Measurements from ENCODE around the gene AGAP9. TPM values are rescaled to one million over a fixed set of nuclear protein-coding genes. Genes with fewer than 3 reads are reported as not detected.
"Not testable (repeated sequence)": the region's sequence is repeated elsewhere in the genome, so short reads cannot be mapped to it uniquely, and the experiment has no call there.

The AGAP9 gene
- total RNA-seq, 1 experiment from 2014 or later: 9.9 TPM

- intact Hi-C loops (cut with micrococcal nuclease; ENCODE audit: unreplicated experiment); H3K4me3 ChIP-seq (ENCODE audit: low read depth in 2 of 2, low read length in 2 of 2); H3K36me3 ChIP-seq (ENCODE audit: control insufficient read depth, insufficient read depth, low read length); BruUV-seq (replicated peaks); in situ Hi-C loops (cut with HindIII; ENCODE audit: low pct_unique_long_range_greater_than_20kb, low sequenced_read_pairs); H3K27ac ChIP-seq (ENCODE audit: low read length); CTCF ChIA-PET; H3K4me1 ChIP-seq (ENCODE audit: control insufficient read depth, insufficient read depth, low read length); DNase-seq (ENCODE audit: low read depth, low spot score); H3K9me3 ChIP-seq (ENCODE audit: control insufficient read depth, insufficient read depth, low read depth, low read length); POLR2A ChIA-PET; H3K27me3 ChIP-seq (ENCODE audit: control insufficient read depth, insufficient read depth, low read length): not testable (repeated sequence)
- peak; percentile 66; the same call in 1 of the 2 replicates for ATAC-seq
Measured at GRCh38 chr10:47489630-47490029, 33.8 kb downstream of the AGAP9 start.

DNA sequence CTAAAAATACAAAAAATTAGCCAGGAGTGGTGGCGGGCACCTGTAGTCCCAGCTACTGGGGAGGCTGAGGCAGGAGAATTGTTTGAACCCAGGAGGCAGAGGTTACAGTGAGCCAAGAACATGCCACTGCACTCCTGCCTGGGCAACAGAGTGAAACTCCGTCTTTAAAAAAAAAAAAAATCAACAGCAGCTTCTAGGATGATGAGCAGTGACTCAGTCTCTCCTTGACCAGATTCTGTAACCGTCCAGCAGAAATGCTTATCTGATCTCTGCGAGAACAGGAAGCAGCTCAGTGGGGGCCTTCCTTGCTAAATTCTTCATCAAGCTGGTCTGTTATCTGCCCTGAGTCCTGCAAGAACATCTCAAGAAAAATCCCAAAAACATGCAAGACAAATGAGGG lies 37.5 kb downstream of the AGAP9 start:
- H3K9me3 ChIP-seq (ENCODE audit: control insufficient read depth, insufficient read depth, low read depth, low read length); ATAC-seq; H3K4me3 ChIP-seq (ENCODE audit: low read depth in 2 of 2, low read length in 2 of 2); H3K36me3 ChIP-seq (ENCODE audit: control insufficient read depth, insufficient read depth, low read length); H3K4me1 ChIP-seq (ENCODE audit: control insufficient read depth, insufficient read depth, low read length); H3K27me3 ChIP-seq (ENCODE audit: control insufficient read depth, insufficient read depth, low read length); intact Hi-C loops (cut with micrococcal nuclease; ENCODE audit: unreplicated experiment); in situ Hi-C loops (cut with HindIII; ENCODE audit: low pct_unique_long_range_greater_than_20kb, low sequenced_read_pairs); DNase-seq (ENCODE audit: low read depth, low spot score); CTCF ChIA-PET; BruUV-seq (replicated peaks); H3K27ac ChIP-seq (ENCODE audit: low read length); POLR2A ChIA-PET: not testable (repeated sequence)

GRCh38 chr10:47484786-47485185 lies 38.7 kb downstream of the AGAP9 start:
- DNase-seq (ENCODE audit: low read depth, low spot score); H3K4me3 ChIP-seq (ENCODE audit: low read depth in 2 of 2, low read length in 2 of 2); H3K27me3 ChIP-seq (ENCODE audit: control insufficient read depth, insufficient read depth, low read length); H3K27ac ChIP-seq (ENCODE audit: low read length); ATAC-seq; intact Hi-C loops (cut with micrococcal nuclease; ENCODE audit: unreplicated experiment); POLR2A ChIA-PET; H3K9me3 ChIP-seq (ENCODE audit: control insufficient read depth, insufficient read depth, low read depth, low read length); BruUV-seq (replicated peaks); in situ Hi-C loops (cut with HindIII; ENCODE audit: low pct_unique_long_range_greater_than_20kb, low sequenced_read_pairs); H3K36me3 ChIP-seq (ENCODE audit: control insufficient read depth, insufficient read depth, low read length); H3K4me1 ChIP-seq (ENCODE audit: control insufficient read depth, insufficient read depth, low read length): not testable (repeated sequence)
- CTCF ChIA-PET: interaction anchor here (0.6 kb wide), 1 partner anchor 145 kb away, joined by 3 read pairs; no protein-coding TSS in a partner anchor

GRCh38 chr10:47483923-47484322 lies 39.5 kb downstream of the AGAP9 start, which contains the start of gene ANXA8:
Gene ANXA8 (minus strand): TSS chr10:47484115. CDS start chr10:47483933, 182 bp downstream.
- CTCF ChIA-PET; H3K27ac ChIP-seq (ENCODE audit: low read length); BruUV-seq (replicated peaks); DNase-seq (ENCODE audit: low read depth, low spot score); intact Hi-C loops (cut with micrococcal nuclease; ENCODE audit: unreplicated experiment); in situ Hi-C loops (cut with HindIII; ENCODE audit: low pct_unique_long_range_greater_than_20kb, low sequenced_read_pairs); POLR2A ChIA-PET; H3K9me3 ChIP-seq (ENCODE audit: control insufficient read depth, insufficient read depth, low read depth, low read length); H3K4me1 ChIP-seq (ENCODE audit: control insufficient read depth, insufficient read depth, low read length); H3K27me3 ChIP-seq (ENCODE audit: control insufficient read depth, insufficient read depth, low read length); H3K36me3 ChIP-seq (ENCODE audit: control insufficient read depth, insufficient read depth, low read length); H3K4me3 ChIP-seq (ENCODE audit: low read depth in 2 of 2, low read length in 2 of 2); ATAC-seq: not testable (repeated sequence)

- DNase-seq (ENCODE audit: low read depth, low spot score); intact Hi-C loops (cut with micrococcal nuclease; ENCODE audit: unreplicated experiment); H3K4me3 ChIP-seq (ENCODE audit: low read depth in 2 of 2, low read length in 2 of 2); H3K27me3 ChIP-seq (ENCODE audit: control insufficient read depth, insufficient read depth, low read length); ATAC-seq; BruUV-seq (replicated peaks); CTCF ChIA-PET; H3K9me3 ChIP-seq (ENCODE audit: control insufficient read depth, insufficient read depth, low read depth, low read length); H3K27ac ChIP-seq (ENCODE audit: low read length); in situ Hi-C loops (cut with HindIII; ENCODE audit: low pct_unique_long_range_greater_than_20kb, low sequenced_read_pairs); POLR2A ChIA-PET; H3K36me3 ChIP-seq (ENCODE audit: control insufficient read depth, insufficient read depth, low read length); H3K4me1 ChIP-seq (ENCODE audit: control insufficient read depth, insufficient read depth, low read length): not testable (repeated sequence)
Measured at GRCh38 chr10:47482367-47482766, 41.1 kb downstream of the AGAP9 start.

DNA sequence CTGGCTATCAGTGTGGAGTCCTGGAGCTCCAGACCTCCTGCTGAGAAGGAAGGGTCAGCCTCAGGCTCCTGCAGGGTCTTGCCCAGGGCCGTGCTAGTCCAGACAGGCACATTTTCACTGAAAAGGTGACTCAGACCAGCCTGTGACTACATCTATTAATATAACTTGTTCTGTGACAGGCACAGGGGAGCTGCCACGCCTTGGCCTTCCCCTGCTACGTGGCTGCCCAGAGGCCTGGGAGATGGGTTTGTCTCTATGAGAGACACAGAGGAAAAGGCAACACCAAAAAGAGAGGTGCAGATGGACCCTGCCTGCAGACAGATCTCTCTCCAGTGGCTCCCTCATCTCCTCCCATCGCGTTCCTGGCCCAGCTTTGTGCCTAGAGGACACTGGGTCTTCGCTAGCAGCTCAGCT lies 41.7 kb downstream of the AGAP9 start:
- CTCF ChIA-PET; H3K27me3 ChIP-seq (ENCODE audit: control insufficient read depth, insufficient read depth, low read length); H3K4me3 ChIP-seq (ENCODE audit: low read depth in 2 of 2, low read length in 2 of 2); H3K27ac ChIP-seq (ENCODE audit: low read length); H3K4me1 ChIP-seq (ENCODE audit: control insufficient read depth, insufficient read depth, low read length); intact Hi-C loops (cut with micrococcal nuclease; ENCODE audit: unreplicated experiment); BruUV-seq (replicated peaks); H3K9me3 ChIP-seq (ENCODE audit: control insufficient read depth, insufficient read depth, low read depth, low read length); DNase-seq (ENCODE audit: low read depth, low spot score); in situ Hi-C loops (cut with HindIII; ENCODE audit: low pct_unique_long_range_greater_than_20kb, low sequenced_read_pairs); H3K36me3 ChIP-seq (ENCODE audit: control insufficient read depth, insufficient read depth, low read length); POLR2A ChIA-PET: not testable (repeated sequence)
- ATAC-seq: peak; percentile 61

- H3K4me3 ChIP-seq (ENCODE audit: low read depth in 2 of 2, low read length in 2 of 2); POLR2A ChIA-PET; BruUV-seq (replicated peaks); intact Hi-C loops (cut with micrococcal nuclease; ENCODE audit: unreplicated experiment); H3K27ac ChIP-seq (ENCODE audit: low read length); in situ Hi-C loops (cut with HindIII; ENCODE audit: low pct_unique_long_range_greater_than_20kb, low sequenced_read_pairs); H3K9me3 ChIP-seq (ENCODE audit: control insufficient read depth, insufficient read depth, low read depth, low read length); H3K4me1 ChIP-seq (ENCODE audit: control insufficient read depth, insufficient read depth, low read length); CTCF ChIA-PET; DNase-seq (ENCODE audit: low read depth, low spot score); H3K36me3 ChIP-seq (ENCODE audit: control insufficient read depth, insufficient read depth, low read length); H3K27me3 ChIP-seq (ENCODE audit: control insufficient read depth, insufficient read depth, low read length): not testable (repeated sequence)
- ATAC-seq: peak; percentile 87
Measured at GRCh38 chr10:47481182-47481766, 42.2 kb downstream of the AGAP9 start.

DNA sequence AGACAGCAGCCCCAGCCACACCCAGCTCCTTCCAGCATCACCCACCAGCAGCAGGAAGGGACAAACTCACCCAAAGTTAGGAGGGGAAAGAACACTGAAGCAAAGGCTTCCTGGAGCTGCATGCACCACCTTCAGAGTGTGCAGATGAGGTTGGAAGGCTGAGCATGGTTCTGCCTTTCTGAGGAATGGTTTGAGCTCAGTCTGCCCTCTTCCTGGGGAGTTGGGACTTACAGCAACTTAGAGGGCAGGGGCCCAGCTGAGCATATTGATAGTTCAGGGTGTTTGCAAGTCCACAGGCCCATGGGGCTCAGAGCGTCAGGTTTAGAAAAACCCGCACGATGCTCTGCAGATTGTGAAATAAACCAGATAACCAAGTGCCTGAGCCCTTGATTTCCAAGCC lies 43.3 kb downstream of the AGAP9 start:
- BruUV-seq (replicated peaks); H3K4me3 ChIP-seq (ENCODE audit: low read depth in 2 of 2, low read length in 2 of 2); H3K4me1 ChIP-seq (ENCODE audit: control insufficient read depth, insufficient read depth, low read length); H3K9me3 ChIP-seq (ENCODE audit: control insufficient read depth, insufficient read depth, low read depth, low read length); in situ Hi-C loops (cut with HindIII; ENCODE audit: low pct_unique_long_range_greater_than_20kb, low sequenced_read_pairs); H3K27me3 ChIP-seq (ENCODE audit: control insufficient read depth, insufficient read depth, low read length); H3K27ac ChIP-seq (ENCODE audit: low read length); intact Hi-C loops (cut with micrococcal nuclease; ENCODE audit: unreplicated experiment); POLR2A ChIA-PET; H3K36me3 ChIP-seq (ENCODE audit: control insufficient read depth, insufficient read depth, low read length); CTCF ChIA-PET; DNase-seq (ENCODE audit: low read depth, low spot score): not testable (repeated sequence)
- ATAC-seq: peak; percentile 50
